GM18867 (cell line): ENCODE results near the gene ATP10A.

Source experiments
- ATAC-seq: cut with Tn5 transposase; IDR thresholded peaks from one replicate; pipeline ENCODE4 v1.9.1; 2021; ENCODE audit warnings: mild to moderate bottlenecking, moderate library complexity; ENCODE audit not compliant: unreplicated experiment

ATP10A gene, protein sequence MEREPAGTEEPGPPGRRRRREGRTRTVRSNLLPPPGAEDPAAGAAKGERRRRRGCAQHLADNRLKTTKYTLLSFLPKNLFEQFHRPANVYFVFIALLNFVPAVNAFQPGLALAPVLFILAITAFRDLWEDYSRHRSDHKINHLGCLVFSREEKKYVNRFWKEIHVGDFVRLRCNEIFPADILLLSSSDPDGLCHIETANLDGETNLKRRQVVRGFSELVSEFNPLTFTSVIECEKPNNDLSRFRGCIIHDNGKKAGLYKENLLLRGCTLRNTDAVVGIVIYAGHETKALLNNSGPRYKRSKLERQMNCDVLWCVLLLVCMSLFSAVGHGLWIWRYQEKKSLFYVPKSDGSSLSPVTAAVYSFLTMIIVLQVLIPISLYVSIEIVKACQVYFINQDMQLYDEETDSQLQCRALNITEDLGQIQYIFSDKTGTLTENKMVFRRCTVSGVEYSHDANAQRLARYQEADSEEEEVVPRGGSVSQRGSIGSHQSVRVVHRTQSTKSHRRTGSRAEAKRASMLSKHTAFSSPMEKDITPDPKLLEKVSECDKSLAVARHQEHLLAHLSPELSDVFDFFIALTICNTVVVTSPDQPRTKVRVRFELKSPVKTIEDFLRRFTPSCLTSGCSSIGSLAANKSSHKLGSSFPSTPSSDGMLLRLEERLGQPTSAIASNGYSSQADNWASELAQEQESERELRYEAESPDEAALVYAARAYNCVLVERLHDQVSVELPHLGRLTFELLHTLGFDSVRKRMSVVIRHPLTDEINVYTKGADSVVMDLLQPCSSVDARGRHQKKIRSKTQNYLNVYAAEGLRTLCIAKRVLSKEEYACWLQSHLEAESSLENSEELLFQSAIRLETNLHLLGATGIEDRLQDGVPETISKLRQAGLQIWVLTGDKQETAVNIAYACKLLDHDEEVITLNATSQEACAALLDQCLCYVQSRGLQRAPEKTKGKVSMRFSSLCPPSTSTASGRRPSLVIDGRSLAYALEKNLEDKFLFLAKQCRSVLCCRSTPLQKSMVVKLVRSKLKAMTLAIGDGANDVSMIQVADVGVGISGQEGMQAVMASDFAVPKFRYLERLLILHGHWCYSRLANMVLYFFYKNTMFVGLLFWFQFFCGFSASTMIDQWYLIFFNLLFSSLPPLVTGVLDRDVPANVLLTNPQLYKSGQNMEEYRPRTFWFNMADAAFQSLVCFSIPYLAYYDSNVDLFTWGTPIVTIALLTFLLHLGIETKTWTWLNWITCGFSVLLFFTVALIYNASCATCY (N-terminal part only)

DNA sequence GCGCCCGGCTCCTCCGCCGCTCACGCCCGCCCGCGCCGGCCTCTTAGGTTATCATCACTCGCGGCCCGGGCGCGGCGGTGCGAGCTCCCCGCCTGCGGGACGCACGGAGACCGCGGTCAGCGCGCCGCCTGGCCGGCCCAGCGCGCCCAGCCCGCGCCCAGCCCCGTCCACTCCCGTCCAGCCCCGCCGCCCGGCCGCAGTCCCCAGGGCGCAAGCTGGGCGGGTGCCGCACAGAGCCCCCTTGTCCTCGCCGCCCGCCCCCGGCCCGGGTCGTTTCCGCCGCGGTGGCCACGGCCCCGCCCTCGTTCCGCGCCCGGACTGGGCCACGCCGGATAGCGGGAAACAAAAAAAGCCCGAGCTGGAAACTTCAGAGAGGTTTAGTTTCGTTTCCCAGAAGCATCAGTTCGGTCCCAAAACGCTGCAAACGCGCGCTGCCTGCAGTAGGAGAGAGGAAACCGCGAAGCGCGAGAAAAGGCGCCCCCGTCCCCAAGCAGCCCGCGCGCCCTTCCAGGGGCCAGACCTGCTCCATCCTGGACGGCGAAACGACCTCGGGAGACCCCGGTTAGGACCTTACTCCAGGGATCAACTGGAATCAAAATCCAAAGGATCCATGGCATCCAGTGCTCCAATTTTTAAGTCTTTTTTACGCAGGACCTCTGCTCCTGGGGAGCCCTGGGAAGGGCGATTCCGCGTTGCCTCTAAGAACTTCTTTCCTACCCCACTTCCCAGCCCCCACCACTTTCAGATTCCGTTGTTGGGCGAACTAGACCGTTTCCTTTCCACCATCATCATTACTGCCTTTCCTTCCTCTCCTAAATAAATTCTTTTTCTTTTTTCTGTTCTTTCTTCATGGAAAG lies at the start of gene ATP10A:
TSS of gene ATP10A (minus strand) at position 217 of the 857 bp plus-strand sequence. CDS start 231 bp downstream, outside the sequence.
- no peak for ATAC-seq

DNA sequence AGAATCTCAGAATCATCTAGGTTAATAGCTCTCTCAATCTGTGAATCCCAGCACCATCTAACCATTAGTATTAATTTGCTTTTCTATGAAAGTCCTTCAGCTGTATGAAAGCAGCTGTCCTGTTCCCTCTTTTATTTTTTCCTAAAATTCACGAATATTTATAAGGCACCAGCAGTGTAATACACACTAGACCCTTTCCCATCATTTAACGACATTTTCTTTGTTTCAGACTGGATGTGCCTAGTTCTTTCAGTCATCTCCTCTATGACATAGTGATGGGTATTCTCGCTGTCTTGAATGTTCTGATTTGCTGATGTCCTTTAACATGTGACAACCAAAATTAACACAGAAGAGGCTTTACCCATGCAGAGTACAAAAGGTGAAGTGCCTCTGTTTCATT lies 48.9 kb upstream of the ATP10A start:
- no peak for ATAC-seq

- ATAC-seq: no peak
Measured at GRCh38 chr15:25910832-25911231, 47.7 kb upstream of the ATP10A start.

GRCh38 chr15:25909806-25910205 lies 46.7 kb upstream of the ATP10A start:
- no peak for ATAC-seq

DNA sequence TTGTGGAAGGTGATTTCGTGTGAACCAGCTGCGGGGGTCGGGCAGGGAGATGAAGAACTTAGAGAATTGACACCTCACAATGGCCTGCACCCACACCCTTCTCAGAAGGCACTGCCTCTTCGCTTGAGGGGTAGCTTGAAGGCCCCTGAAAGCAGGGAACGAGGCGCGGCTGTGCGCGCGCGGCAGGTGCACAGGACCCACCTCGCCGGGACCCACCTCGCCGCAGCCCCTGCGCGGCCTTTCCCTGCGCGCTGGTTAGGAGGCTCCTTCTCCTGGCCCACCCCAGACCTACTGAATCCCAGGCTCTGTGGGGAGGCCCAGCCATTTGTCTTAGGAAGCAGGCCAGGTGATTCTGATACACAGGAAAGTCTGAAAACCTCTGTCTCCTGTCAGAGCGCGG lies 46.2 kb upstream of the ATP10A start:
- ATAC-seq: no peak

DNA sequence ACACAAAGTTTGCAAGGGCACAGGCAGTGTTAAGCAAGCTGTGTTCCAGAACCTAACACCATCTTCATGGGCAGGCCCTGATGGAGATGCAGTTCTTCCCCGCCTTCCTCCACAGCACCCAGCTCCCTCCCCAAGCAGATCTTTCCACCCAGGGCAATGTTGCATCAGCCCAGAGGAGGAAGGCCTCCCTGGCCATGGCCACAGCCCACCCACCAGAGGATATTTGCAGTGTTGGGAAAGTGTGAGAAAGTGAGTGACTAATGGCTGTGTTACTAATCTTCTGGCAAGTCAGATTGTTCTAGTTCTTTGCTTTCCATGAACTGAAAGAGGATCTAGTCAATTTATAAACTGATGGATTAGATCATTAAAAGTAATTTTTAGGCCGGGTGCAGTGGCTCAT lies 42.0 kb upstream of the ATP10A start:
- no peak for ATAC-seq

- ATAC-seq: no peak
Measured at GRCh38 chr15:25903024-25903581, 40.0 kb upstream of the ATP10A start.

GRCh38 chr15:25901811-25902605 lies 38.9 kb upstream of the ATP10A start:
- no peak for ATAC-seq

- ATAC-seq: no peak
Measured at GRCh38 chr15:25900901-25901300, 37.8 kb upstream of the ATP10A start.

GRCh38 chr15:25900431-25900830 lies 37.3 kb upstream of the ATP10A start:
- no peak for ATAC-seq

DNA sequence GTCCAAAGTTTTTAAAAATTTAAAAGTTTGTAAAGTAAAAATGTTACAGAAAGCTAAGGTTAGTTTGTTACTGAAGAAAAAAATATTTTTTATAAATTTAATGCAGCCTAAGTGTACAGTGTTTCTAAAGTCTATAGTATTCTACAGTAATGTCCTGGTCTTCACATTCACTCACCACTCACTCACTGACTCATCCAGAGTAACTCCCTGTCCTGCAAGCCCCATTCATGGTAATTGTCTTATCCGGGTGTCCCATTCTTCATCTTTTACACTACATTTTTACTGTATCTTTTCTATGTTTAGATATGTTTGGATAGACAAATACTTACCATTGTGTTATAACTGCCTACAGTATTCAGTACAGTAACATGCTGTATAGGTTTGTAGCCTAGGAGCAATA lies 36.7 kb upstream of the ATP10A start:
- ATAC-seq: no peak

DNA sequence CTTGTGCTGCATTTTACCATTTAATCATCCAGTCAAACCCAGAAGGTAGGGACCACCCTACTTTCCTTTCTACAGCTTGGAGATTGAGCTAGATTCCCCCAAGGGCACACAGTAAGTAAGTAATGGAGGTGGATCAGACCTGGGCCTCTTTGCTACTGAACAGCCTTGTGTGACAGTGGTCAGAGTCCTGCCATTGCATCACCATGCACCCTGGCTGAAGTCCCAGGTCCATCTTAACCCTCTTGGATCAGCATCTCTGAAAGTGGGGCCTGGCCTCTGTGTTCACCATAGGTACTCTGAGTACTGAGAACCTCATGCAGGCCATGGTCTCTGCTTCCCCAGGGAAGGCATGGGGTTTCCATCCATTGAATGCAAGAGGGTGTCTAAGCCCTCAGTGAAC lies 34.5 kb upstream of the ATP10A start:
- no peak for ATAC-seq

DNA sequence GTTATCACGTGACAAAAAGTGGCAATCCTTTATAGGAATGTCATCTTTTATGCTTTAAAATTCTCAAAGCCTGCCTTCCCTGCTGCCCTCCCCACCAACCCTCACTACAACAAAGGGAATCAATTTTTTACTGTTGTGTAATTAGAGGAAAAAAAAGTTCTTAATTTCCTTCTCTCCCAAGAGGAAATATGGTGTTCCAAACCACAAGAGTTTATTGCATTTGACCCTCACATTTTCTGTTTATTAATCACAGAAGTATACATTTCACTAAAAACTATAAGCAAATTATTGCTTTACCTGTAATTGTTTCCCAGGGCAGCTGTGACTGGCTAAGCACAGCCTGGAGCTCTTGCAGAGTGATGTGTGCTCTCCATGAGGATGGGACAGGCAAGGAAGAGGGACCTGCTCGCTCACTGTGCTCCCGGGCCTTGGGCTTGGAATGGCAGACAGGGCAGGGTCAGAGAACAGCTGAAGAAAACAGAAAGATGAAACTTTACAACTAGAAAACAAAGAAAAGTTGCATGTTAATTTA lies 31.3 kb upstream of the ATP10A start:
- ATAC-seq: no peak

DNA sequence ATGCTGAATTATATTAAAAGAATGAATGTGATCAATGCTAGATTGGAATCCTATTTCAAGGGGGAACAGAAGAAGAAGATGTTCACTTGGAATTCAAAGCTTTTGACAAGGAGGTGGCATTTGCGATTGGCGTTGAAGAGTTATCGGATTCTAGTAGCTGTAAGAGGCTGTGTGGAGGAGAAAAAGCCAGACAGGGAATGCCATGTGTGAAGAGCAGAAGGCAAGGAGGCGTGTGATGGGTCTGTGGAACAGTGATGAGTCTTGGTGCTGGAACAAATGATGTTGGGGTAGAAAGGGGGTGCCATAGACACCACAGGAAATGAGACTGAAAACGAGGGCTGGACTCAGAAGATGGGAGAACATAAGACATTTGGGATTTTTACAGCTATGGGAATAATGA lies 30.5 kb upstream of the ATP10A start:
- ATAC-seq: no peak

DNA sequence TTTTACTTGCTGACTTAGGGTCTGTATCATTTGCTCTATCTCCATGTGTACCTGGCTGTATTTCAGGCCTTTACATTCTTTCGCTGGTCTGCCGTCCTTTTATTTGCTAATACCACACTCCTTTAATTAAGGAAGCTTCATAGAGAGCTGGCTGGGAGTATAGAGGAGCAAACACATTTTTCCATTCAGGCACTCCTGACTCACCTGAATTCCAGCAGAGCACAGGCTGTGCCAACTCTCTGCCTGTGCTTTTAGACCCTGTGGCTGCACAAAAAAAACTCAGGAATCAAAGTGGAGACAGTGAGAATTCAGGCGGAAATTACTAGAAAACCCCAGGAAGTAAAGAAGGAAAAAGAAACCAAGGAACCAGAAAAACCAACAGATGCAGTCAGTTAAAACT lies 29.0 kb upstream of the ATP10A start:
- ATAC-seq: no peak

DNA sequence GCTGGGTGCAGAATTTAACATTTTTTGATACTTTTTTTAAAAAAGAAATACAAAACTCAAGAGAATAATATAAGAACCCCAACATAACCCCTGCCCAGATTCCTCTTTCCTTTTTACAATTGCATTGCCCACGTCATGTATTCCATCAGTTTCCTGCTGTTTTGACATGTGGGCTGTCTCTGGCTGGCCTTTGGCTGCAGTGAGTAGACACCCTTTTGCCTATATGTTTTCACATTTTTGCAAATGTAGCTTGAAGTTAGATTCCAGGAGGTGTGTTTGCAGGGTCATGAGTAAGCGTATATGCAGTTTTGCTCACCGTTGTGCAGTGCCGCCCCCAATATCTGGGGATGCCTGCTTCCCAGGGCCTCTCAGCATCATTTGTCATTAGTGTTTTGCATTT lies 28.0 kb upstream of the ATP10A start:
- ATAC-seq: no peak

DNA sequence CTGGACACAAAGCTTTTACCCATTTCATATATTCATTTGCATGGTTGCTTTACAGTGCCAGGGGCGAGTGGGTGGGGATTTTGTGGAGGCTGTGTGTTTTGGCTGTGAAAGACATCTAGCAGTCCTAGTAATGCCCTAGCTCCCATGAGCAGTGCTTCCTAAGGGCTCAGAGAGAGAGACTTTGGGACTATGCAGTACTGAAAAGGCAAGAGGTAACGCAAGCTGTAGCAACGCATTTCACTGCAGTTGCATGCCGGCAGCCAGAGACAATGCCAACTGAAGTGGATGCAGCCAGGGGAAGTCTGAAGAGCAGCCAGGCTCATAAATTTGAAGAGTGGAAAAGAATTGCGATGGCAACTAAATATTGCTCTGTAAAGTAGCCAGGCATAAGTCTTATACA lies 27.4 kb upstream of the ATP10A start:
- ATAC-seq: no peak

GRCh38 chr15:25887870-25888269 lies 24.7 kb upstream of the ATP10A start:
- ATAC-seq: no peak
